Neural cell (in vitro differentiated cells): ENCODE results near the gene YBX2. TPM values are rescaled to one million over a fixed set of nuclear protein-coding genes. Genes with fewer than 3 reads are reported as not detected.

Experiments used
- H2AFZ ChIP-seq: fragments of 200-600, 300-800 bp; sonication (generic), shearing (Covaris generic); 2 replicates; pipeline ENCODE4 v1.6.0; 2014; ENCODE audit warnings: low read depth, mild to moderate bottlenecking, antibody characterized with exemption, low read length, moderate library complexity
- H3F3A ChIP-seq: fragments of 200-600 bp; shearing (Covaris generic); 2 replicates; pipeline ENCODE4 v1.6.1; 2016; ENCODE audit warnings: mild to moderate bottlenecking, moderate library complexity, mixed read lengths, antibody characterized with exemption, low read length; ENCODE audit not compliant: insufficient read depth, poor library complexity, severe bottlenecking
- H3K27ac ChIP-seq: fragments of 200-600, 300-800 bp; sonication (generic), shearing (Covaris generic); 2 replicates; pipeline ENCODE4 v1.5.1; 2014; ENCODE audit warnings: mild to moderate bottlenecking, low read length, moderate library complexity
- H3K27me3 ChIP-seq: fragments of 300-800, 200-600 bp; sonication (generic), shearing (Covaris generic); 2 replicates; pipeline ENCODE4 v1.6.0; 2014; ENCODE audit warnings: mild to moderate bottlenecking, low read depth, low read length, moderate library complexity; ENCODE audit not compliant: insufficient read depth
- H3K36me3 ChIP-seq: fragments of 300-800, 200-600 bp; sonication (generic), shearing (Covaris generic); 2 replicates; pipeline ENCODE4 v1.5.1; 2014; ENCODE audit warnings: mild to moderate bottlenecking, antibody characterized with exemption, low read length, moderate library complexity; ENCODE audit not compliant: insufficient read depth
- H3K4me2 ChIP-seq: fragments of 300-800, 200-600 bp; sonication (generic), shearing (Covaris generic); 2 replicates; pipeline ENCODE4 v1.6.0; 2014; ENCODE audit warnings: mild to moderate bottlenecking, low read length
- H3K4me3 ChIP-seq: fragments of 300-800, 200-600 bp; sonication (generic), shearing (Covaris generic); 2 replicates; pipeline ENCODE4 v1.5.1; 2014; ENCODE audit warnings: mild to moderate bottlenecking, low read length, moderate library complexity
- H3K79me2 ChIP-seq: fragments of 200-600 bp; shearing (Covaris generic); replicated peaks from 2 replicates; pipeline ENCODE4 v1.6.0; 2014; ENCODE audit warnings: mild to moderate bottlenecking, low read length, moderate library complexity; ENCODE audit not compliant: insufficient read depth
- H3K9ac ChIP-seq: fragments of 300-800, 200-600 bp; sonication (generic), shearing (Covaris generic); 2 replicates; pipeline ENCODE4 v1.6.1; 2016; ENCODE audit warnings: mild to moderate bottlenecking, low read length, mixed read lengths
- H3K9me2 ChIP-seq: fragments of 200-600 bp; shearing (Covaris generic); 2 replicates; pipeline ENCODE4 v1.6.1; 2016; ENCODE audit warnings: mild to moderate bottlenecking, low read length, mixed read lengths; ENCODE audit not compliant: insufficient read depth
- H3K9me3 ChIP-seq: fragments of 200-600, 300-800 bp; sonication (generic), shearing (Covaris generic); 2 replicates; pipeline ENCODE4 v1.6.1; 2016; ENCODE audit warnings: mild to moderate bottlenecking, mixed run types, low read length, moderate library complexity, mixed read lengths
- H4K20me1 ChIP-seq: fragments of 200-600 bp; shearing (Covaris generic); 2 replicates; pipeline ENCODE4 v1.6.1; 2016; ENCODE audit warnings: mild to moderate bottlenecking, mixed run types; ENCODE audit not compliant: insufficient read depth
- CTCF ChIP-seq: fragments of 450-650 bp; IDR thresholded peaks from 2 replicates; pipeline ENCODE4 v1.5.1; 2014; ENCODE audit warnings: antibody characterized with exemption, mild to moderate bottlenecking, moderate library complexity; ENCODE audit not compliant: poor library complexity, severe bottlenecking
- EP300 ChIP-seq: fragments of 450-650 bp; conservative IDR thresholded peaks from 2 replicates; pipeline ENCODE4 v1.6.1; 2014; ENCODE audit warnings: antibody characterized with exemption, mild to moderate bottlenecking, moderate library complexity; ENCODE audit not compliant: poor library complexity, severe bottlenecking
- EZH2 ChIP-seq: fragments of 200-600, 300-800 bp; shearing (Covaris generic), sonication (generic); IDR thresholded peaks from 2 replicates; pipeline ENCODE4 v1.6.1; 2014; ENCODE audit warnings: antibody characterized with exemption, low read length, borderline replicate concordance, mild to moderate bottlenecking; ENCODE audit not compliant: insufficient read depth, poor library complexity, severe bottlenecking
- MXI1 ChIP-seq: fragments of 450-650 bp; conservative IDR thresholded peaks from 2 replicates; pipeline ENCODE4 v1.6.1; 2014; ENCODE audit warnings: antibody characterized with exemption, mild to moderate bottlenecking; ENCODE audit not compliant: poor library complexity, severe bottlenecking
- POLR2AphosphoS5 ChIP-seq: IDR thresholded peaks from 2 replicates; pipeline ENCODE4 v1.6.1; 2012
- RAD21 ChIP-seq: fragments of 450-650 bp; conservative IDR thresholded peaks from 2 replicates; pipeline ENCODE4 v1.6.1; 2014; ENCODE audit warnings: antibody characterized with exemption, mild to moderate bottlenecking, moderate library complexity
- REST ChIP-seq: IDR thresholded peaks from 2 replicates; pipeline ENCODE4 v1.6.1; 2012; ENCODE audit warnings: borderline replicate concordance
- SMC3 ChIP-seq: fragments of 450-650 bp; conservative IDR thresholded peaks from 2 replicates; pipeline ENCODE4 v1.6.1; 2014; ENCODE audit warnings: antibody characterized with exemption, mild to moderate bottlenecking, moderate library complexity; ENCODE audit not compliant: poor library complexity
- TAF1 ChIP-seq: IDR thresholded peaks from 2 replicates; pipeline ENCODE4 v1.6.1; 2012; ENCODE audit warnings: low read depth
- polyA plus RNA-seq: library from polyadenylated mRNA; depleted of rRNA; stranded (reverse); fragments of >200 nt; gene quantifications from 2 replicates; pipeline ENCODE4 v1.2.3, GENCODE V29; 2014

YBX2 gene
- polyA plus RNA-seq, 1 donor from 2014 or later = 2.1 TPM

DNA sequence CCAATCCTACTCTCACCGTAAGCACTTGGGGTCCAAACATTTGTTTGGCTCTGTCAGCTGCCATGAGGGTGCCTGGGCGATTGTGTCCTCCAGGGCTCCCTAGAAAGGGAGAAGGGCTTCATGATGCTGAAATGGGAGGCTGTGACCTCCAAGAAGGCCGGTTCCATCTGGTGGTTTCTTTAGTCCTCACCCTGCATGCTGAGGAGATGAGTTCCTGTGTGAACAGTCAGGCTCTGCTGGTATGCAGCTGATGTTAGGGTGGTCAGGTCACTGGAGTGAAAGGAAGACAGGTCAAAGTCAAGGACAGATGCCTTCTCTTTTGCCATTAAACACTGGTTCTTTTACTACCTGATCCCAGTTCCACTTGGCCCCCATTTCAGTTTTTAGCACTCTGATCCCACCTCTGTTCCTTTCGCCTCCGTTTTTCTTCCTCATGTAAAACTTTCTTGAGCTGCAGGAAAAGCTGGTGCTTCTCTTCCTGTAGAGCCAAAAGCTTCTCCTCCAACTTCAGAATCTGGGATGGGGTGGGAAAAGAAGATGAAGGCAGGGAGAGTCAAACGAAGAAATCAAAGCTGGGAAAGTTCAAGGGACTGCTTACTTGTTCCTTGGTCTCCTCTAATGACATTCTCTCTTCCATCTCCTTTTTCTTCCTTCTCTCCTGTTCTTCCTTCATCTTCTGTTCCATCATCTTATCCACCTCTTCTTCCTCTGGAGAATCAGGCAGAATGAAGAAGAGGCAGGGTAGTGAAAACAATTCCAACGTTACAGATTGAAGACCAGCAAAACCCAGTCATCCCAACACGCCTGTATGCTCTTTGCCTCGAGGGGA is 19.7 kb upstream of the YBX2 start:
- Histone ChIP-seq H3K9ac (peak overlapping the region; percentile 81), H3K27me3 (no peaks in the 10 kb centered on the region), H3K79me2 (peaks cover 31% of the 10 kb centered on the region), H2AFZ (no peak overlapping the region), H3K4me2 (peak overlapping the region; percentile 95), H3F3A (no peaks in the 10 kb centered on the region), H3K4me3 (peak overlapping the region; percentile 83), H4K20me1 (peaks cover 4% of the 10 kb centered on the region), H3K9me3 (no peaks in the 10 kb centered on the region), H3K27ac (peak overlapping the region; percentile 87), H3K9me2 (no peaks in the 10 kb centered on the region), H3K36me3 (no peaks in the 10 kb centered on the region)
- no peak for TF ChIP-seq TAF1
- TF ChIP-seq MXI1 = no peak
- TF ChIP-seq RAD21 = no peak
- no peak for TF ChIP-seq CTCF
- TF ChIP-seq REST = no peak
- TF ChIP-seq POLR2AphosphoS5 = no peak
- no peak for TF ChIP-seq EP300
- no peak for TF ChIP-seq SMC3
- TF ChIP-seq EZH2 = no peak

DNA sequence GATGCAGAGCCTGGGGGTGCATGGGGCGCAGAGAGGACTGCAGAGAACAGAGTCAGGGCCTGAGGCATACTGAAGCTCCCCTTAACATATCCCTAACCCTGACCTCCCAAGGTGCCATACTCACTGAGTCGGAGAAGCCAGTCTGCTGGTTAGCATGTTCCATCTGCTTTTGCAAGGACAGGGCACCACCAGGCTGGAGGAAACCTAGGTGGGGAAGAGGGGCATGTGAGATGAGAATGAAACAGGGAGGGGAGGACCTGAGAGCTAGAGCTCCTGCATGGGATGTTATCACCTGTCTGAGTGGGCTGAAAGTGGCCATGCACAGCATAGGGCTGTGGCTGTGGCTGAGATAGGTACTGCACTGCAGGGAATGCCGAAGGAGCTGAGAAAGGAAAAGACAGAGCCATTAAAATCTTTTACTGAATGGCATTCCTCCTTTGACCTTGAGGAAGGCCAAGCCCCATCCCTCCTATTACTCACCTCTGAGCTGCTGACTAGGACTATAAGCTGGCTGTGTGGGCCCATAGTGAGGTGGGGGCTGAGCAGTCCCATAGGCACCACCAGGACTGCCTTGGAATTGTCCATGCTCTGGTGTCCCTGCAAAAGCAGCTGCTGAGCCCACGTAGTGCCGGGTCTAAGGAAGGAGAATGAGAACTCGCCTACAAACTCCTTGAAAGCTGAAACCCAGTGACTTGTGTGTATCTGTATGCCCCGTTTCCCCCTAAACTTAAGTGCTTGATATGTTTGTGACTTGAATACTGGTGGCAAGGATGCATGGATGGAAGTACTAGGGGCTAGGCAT is 18.9 kb upstream of the YBX2 start:
- Histone ChIP-seq H3K27ac (no peak overlapping the region), H4K20me1 (peaks cover 10% of the 10 kb centered on the region), H3K9me2 (no peaks in the 10 kb centered on the region), H3K9me3 (no peaks in the 10 kb centered on the region), H3K79me2 (peaks cover 39% of the 10 kb centered on the region), H3K27me3 (no peaks in the 10 kb centered on the region), H3F3A (no peaks in the 10 kb centered on the region), H3K4me3 (peak overlapping the region; percentile 83), H3K36me3 (no peaks in the 10 kb centered on the region), H2AFZ (no peak overlapping the region), H3K4me2 (no peak overlapping the region), H3K9ac (no peak overlapping the region)
- no peak for TF ChIP-seq TAF1
